OCI-LY7 (cell line): ENCODE measurements around the gene SULT1C2.

Source experiments
- CTCF ChIP-seq: fragments of 200-600 bp; sonication (generic); conservative IDR thresholded peaks from 2 replicates; pipeline ENCODE4 v1.5.1; 2014; ENCODE audit warnings: mild to moderate bottlenecking, antibody characterized with exemption, low read length, moderate library complexity, mixed read lengths
- EZH2phosphoT487 ChIP-seq: fragments of 200-600 bp; sonication (generic); IDR thresholded peaks from 2 replicates; pipeline ENCODE4 v1.6.1; 2018; ENCODE audit warnings: low read depth, borderline replicate concordance, mild to moderate bottlenecking, mixed run types, antibody characterized with exemption, low read length, moderate library complexity, mixed read lengths

DNA sequence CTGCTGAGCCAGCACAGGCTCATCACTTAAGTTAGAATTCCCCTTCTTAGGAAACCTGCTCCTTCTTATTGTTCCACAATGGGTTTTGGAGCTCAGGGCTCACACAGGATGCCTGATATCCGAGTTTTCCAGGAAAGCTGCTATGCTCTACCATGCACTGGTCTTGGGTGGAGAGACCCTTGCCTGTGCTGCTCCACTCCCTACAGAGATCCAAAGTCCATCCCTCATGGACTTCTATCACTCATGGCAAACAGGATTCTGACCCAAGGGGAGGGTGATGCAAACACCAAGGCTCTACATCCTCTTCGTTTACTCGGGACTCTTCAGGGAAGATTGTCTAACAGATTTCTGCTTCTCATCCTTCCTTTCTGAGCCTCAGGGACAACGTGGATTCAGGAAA is 5.2 kb downstream of the SULT1C2 start:
- TF ChIP-seq CTCF, result no peak
- TF ChIP-seq EZH2phosphoT487, result no peak
